Stimulated activated naive CD4-positive, alpha-beta T cell treated with Interleukin-2 at 50 U/mL for 16 hours (primary cell): ENCODE measurements around the gene RACGAP1.
"Not testable (repeated sequence)": the region's sequence is repeated elsewhere in the genome, so short reads cannot be mapped to it uniquely, and the experiment has no call there.

Experiments used
- DNase-seq: peaks from one replicate; lab custom pipeline; 2025; lab: John Stamatoyannopoulos, UW

Gene RACGAP1

DNA sequence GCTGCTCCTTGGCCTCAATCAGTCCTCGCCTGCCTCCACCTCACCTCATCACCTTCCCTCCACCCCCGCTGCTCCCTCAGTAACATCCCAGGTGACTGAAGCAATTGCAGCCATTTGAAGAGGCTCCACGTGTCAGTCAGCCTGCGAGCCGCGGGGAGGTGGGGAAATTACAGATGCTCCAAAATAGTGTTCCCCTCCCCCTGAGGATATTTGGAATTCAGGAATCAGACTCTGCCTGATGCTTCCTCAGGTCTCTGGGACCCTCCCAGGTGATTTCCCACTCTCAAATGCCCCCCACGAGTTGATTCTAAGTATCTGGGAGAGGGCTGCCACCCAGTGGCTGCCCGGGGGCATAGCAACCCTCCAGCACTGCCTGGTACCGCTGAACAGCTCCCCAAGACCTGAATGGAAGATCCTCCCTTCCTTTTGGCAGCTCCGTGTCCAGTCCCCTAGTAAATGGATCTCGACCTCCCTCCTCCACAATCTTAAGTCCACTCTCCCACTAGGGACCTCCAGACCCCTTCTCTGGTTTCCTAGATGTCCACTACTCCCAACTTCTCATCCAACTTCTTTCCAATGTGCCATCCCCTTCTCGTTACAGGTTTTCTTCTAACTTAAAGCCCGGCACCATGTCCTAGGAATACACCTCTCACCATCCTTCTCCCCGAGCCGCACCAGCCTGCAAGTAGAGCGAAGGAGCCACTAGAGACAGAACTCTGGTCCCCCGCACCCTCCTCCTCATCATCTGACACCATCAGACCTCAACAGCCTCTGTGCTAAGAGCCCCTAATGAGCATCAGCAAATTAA is 30.7 kb upstream of the RACGAP1 start:
- peak; percentile 47 for DNase-seq

DNA sequence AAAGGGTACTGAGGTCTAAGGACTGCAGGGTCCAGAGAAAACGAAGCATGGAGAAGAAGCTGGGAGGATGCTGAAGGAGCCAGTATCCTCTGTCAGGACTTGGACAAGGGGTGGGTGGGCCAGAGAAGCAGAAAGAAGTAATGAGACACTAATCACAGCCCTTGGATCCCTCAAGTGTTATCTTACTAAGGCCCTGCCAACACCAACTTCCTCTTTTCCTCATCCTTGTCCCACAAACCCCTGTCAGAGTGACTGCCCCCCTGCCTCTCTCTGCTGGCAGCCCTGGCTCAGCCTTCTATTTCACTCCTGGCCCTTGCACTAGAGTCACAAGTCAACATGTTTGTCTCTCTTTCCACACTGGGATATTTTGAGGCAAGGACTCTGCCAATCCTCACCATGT is 28.3 kb upstream of the RACGAP1 start:
- DNase-seq = no peak

DNA sequence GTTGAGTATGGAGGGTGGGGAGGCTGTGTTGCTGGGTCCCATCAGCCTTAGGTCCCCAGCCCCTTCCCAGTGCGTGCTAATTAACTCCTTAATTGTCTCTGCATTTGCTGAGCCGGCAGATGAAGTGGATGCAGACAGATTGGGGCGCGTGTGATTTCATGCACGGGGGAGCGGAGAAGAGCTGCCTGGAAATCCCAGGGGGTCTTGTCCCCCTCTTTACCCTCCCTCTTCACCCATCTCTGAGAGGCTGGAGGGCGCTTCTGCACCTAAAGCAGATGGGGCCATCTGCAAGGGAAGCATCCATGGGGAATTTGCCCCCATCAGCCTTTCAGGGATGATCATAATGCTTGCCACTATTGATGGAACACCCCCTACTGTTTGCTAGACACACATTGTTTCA is 27.7 kb upstream of the RACGAP1 start:
- no peak for DNase-seq

DNA sequence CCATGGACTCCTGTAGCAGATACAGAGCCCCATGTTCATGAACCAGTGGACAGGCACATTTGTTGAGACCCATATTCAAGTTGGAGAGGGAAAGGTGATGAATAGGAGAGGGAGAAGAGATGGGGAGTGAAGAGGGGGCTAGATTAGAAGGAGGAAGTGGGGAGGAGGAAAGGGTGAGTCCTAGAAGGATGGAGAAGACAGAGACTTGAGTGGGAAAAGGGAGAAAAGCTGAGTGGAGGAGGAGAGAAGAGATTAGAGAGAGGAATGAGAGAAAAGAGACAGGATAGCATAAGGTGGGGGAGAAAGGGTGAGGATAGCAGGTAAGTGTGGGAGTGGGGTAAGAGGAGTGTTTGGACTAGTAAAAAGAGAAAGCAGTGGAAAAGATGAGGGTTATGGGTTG is 27.2 kb upstream of the RACGAP1 start:
- no peak for DNase-seq

DNA sequence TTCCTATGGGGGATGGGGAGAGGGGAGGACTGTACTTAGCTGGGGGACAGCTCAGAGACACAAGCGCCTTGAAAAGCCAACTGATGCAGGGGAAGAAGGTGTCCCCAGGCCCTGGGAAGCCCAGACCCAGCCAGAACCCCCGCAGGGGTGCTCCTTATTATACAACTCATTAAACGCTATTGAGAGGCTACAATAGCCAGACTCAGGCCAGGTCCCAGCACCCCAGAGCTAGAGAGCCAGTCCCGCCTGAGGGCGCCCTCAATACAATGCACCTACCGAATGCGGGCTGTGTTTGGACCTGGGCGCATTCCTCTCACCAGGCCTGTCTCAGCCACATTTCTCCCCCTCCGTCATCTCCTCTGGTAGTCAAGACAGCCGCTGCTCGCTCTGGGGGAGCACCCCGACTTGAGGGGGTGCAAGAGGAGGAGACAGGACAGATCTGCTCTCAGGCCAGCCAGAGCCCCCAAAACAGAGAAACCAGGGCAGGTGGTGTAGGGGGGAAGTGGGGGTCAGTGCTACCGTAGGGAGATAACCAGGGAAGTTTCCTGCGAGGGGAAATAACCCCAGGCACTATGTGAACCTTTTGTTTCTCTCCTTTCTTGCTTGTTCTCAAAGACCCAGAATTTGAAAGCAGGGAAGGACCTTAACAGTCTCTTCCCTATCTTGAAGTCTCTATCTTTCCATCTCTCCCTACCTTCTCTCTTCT is 26.0 kb upstream of the RACGAP1 start:
- DNase-seq = no peak

DNA sequence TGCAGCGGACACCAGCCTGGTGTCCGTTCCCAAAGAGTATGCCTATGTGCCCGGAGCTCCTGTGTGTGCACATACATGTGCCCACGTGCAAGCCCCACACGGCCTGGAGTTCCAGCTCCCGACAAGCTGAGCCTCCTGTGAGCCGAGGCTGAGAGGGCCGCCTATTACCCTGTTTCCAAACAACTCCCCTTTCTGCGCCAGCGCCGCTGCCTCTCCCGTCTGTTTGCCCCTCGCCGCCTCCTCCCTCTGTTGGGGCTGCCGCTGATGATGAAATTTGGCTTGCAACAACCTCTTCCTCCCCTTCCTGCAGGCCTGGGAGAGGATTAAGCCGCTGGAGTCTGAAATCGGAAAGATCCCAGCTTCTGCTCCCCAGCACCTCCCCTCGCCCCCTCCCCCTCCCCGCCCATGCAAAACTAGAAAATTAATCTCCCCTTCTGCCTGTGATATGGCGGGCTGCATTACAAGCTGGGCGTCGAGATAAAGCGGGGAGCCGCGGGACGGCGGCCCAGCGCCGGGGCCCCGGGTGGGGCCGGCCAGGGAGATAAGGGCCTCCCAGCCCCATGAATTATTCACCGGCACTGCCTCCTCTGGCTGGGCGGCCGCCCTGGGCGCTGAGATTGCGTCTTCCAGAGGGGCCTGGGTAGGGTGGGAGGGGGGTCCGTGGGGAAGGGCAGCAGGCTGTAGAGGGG is 25.3 kb upstream of the RACGAP1 start:
- no peak for DNase-seq

DNA sequence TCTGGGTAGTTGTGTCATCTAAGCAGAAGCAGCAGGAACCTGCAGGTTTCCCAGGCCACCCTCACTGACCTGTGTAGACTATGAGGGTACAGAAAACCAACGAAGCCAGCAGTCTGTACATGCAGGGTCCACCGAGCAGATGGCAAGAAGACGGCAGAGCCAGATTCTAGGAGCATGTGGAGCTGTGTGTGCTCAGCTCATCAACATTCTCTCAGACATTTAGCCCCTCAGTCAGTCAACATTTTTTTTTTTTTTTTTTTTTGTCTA is 24.8 kb upstream of the RACGAP1 start:
- no peak for DNase-seq

DNA sequence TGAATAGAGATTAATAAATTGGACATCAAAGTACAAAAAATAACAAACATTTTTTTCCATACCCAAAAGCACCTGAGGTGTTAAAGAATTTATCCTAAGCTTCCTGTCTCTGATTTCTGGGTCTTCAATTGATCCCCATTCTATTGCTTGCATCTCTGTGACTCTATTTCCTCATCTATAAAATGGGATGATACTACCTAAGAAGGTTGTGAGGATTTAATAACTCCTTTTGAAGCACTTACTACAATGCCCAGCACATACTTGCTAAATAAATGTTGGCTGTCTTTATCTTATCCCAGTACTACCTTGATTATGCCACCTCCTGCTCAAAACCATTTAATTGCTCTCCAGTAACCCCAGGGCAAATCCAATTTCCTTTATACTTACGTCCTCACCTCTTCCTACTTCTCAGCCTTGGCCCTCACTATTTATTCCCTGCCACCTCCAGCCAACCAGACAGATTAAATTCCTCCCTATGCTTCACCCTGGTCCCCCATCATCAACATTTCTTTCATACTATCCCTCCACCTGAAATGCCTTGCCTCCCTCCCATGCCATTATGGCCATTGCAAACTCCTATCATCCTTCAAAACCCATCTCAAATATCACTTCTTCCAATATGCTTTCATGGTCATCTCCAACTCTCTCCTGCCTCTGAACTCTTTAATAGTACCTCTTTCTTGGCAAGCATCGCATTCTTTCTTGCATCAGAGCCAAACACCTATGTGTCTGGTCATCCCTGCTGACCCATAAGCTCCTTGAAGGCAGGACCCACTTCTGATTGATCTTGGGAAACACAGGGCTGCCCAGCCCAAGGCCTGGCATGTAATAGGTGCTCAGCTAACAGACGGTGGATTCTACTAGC is 24.2 kb upstream of the RACGAP1 start:
- no peak for DNase-seq

DNA sequence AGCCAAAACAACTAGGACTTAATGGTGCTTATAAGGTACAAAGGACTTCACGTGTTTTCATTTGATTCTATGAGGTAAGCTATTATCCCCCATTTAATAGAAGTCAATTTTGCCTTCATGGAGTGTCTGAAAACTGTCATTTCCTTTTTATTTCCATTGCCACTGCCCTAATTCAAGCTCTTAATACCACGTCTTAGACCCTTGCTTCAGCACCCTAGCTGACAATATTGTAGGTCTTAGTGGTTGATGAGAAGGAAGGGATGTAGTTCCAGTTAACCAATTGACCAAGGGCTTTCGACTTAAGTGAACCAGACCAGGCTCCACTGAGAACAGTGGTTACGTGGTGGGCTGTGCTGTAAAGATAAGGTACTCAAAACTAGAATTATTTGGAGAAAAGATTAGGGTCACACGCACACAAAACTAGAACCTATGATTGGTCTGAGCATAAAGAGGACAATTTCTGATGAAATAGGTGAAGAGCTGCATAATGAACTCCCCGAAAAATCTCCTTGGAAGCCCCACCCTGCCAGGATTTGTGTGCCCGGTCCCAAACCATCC is 22.5 kb upstream of the RACGAP1 start:
- no peak for DNase-seq

DNA sequence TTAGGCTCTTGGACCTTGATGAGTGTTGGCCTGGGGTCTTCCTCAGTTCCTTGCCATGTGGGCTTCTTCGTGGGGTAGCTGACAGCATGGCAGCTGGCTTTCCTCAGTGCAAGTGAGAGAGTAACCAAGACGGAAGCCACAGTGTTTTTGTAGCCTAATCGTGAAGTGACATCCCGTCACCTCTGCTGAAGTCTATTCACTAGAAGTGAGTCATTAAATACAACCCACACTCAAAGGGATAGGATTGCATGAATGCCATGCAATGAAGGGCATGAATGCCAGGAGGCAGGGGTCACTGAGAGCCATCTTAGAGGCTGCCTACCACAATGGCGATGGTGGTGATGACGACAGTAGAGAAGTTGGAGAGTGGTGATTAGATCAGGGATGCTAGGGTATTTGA is 18.6 kb upstream of the RACGAP1 start:
- no peak for DNase-seq

DNA sequence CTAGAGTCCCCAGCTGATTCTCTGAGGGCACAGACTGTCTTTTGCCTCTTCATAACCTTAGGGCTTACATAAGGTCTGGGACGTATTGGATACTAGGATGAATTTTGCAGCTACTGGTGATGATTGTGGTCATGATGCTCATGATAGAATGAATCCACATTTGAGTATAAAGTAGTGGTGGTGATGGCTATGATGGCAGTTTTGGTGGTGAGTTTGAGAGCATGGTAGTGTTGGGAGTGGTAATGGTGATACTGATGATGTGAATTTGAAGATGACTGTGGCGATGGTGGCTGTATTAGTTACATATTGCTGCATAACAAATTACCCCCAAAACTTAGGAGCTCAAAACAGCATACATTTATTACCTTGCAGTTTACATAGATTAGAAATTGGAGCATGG is 18.0 kb upstream of the RACGAP1 start:
- DNase-seq = no peak

DNA sequence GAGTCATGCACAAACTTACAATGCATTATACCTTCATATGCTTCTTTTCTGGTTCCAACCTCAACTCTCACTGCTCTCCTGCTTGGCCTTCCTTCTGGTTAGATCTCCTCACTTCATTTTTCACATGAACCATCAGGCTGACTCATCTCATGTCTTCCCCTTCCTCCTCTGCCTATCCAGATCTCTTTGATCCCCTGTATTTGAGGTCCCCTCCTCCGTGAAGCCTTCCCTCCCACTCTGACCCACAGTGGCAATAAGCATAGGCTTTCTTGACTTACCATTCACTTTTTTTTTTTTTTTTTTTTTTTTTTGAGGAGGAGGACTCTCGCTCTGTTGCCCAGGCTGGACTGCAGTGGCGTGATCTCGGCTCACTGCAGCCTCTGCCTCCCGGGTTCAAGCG is 17.4 kb upstream of the RACGAP1 start:
- no peak for DNase-seq

DNA sequence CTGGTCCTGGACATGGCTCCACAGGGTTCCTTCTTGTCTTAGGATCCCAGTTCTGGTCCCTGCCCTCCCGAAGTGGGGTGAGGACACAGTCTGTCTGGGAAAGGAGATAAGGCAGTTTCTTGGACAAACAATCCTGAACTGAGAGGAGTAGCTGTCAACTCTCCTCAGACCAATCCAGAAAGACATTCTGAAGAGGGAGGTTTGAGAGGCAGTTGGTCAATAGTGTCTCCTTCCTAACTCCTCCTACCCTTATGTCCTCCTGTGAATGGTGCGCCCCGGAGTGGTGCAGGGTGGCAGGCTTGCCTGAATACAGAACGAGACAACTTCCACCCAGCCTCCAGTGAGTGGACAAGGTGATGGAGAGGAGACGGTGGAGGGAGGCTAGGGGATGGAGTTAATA is 16.7 kb upstream of the RACGAP1 start:
- DNase-seq = no peak

DNA sequence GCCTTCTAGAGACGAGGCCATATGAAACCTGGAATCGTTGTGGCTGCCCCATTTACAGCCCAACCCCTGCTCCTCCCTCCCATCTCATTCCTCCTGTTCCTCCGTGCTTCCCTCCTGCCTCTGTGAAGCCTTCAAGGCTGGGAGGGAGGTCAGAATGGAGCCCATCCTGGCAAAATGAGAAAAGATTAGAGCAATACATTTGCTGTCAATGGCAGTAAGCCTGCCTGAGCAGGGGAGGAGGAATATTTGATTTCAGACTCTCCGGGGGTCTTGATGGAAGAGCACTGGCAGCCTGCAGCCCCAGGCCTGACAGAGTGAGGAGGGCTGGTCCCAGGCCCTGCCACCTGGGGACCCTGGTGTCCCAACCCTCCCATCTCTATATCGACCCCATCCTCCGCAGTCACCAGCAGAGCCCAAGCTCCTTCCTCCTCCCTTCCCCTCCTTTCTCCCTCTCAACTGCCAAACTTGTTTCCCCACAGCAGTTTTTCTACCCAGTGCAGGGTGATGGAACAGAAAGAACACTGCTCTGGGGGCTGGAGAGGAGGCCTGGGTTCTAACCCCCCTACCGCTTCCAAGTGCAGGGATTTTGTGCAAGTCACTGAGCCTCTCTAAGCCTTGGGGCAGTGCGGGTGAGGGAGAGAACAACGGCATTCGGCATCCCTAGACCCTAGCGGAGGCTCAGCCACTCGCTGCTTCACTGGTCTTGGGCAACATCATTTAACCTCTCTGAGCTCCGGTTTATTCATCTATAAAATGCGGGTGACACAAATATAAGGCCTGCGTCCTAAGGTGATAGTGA is 16.0 kb upstream of the RACGAP1 start:
- no peak for DNase-seq

DNA sequence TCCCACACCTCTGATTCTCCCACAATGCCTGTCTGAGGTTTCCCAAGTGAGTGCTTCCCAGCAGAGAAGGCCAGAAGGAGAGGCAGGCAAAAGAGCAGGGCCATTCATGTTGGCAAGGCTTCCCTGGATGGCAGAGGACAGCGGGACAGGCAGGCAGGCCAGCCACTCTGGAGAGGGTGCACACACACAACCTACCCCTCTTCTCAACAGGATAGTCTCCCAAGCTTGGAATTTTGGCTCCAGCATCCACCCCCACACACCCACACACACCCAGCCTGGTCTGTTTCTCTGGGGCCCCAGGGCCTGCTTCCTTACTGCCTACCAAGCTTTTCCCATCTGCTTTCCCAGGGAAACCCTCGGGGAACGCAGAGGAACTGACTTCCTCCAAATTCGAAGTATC is 15.4 kb upstream of the RACGAP1 start:
- no peak for DNase-seq

DNA sequence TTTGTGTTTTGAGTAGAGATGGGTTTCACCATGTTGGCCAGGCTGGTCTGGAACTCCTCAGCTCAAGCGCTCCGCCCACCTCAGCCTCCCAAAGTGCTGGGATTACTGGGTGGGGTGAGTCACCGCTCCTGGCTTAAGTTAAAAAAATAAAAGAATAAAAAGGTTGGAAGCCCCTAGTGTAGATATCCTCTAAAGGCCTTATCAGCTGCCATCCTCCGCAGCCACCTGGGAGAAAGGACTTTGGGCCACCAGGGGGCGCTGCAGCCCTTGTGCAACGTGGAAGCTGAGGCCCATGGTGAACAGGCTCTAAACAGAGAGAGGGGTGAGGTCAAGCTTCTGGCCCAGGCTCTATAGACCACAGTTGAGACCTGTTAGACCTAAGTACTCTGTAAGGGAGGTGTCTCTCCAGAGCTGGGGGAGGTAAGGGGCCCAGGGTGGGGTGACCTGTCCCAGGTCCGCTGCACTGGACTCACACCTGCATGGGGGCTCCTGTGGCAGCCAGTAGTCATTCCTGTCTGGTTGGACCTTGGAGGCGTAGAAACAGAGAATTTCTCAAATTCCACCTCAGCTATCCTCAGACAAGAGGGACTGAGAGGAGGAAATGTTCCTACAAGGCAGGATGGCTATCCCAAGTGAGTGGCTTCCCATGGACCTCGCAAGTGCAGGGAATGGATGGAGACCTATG is 14.0 kb upstream of the RACGAP1 start:
- DNase-seq = peak; percentile 78

DNA sequence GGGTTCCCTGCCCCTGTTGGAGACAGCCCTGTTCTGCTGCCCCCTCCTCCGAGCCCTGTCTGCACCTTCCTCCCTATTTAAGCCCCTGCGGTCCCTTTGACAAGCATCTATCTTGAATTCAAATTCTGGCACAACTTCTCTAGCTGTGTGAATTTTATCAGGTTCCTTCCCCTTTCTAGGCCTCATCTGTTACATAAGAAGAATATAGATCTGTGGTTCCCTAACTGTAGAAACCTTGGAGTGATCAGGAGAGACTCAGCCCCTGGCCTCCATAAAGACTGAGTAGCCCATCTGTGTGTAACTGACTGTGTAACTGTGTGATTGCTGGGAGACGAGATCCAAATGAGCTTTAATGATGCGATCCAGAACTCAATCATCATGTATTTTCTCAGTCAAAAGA is 13.0 kb upstream of the RACGAP1 start:
- no peak for DNase-seq

DNA sequence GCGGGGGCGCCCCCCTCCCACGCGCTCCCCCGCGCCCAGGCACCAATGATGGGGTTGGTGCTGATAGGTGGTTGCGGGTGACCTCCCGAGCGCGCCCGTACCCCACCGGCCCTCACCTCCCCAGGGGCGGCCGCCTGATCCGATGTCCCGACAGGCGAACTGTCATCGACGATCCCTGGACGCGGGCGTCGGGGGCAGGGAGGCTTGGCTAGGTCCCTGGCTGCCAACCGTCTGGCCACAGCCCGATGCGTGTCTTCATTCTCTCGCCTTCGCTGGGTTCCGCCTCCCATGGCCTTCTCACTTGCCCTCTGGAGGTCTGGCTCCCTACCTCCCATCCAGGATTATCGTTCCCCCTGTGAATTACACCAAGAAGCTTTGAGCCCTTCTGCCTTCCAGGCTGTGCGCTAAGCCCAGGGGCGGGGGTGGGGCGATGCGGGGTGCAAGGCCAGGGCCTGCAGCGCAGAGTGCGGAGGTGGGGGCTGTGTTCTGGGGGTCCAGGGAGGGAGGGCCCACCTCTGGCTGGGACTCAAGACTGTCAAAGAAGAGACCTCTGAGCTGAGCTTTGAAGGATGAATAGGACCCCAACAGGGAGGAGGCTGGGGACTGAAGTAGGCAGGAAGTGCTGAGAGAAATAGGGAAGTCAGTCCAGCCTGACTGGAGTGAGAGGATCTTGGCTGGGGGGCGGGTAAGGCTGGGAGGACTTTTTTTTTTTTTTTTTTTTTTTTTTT is 7.7 kb upstream of the RACGAP1 start:
- DNase-seq = no peak

DNA sequence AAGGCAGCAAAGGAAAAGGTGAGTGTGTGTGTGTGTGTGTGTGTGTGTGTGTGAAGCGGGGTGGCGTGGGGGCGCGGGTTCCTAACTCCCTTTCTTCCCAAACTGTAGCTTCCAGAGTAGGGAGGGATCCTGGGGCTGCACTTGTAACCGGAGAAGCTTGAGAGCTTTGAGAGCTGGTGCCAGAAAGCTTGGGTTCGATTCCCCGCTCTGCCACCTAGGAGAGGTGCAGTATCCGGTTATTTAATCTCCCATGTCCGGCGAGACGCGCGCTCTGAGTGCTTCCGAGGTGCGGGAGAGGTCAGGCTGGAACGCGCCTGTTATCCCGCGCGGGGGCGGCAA is 7.2 kb upstream of the RACGAP1 start:
- DNase-seq = no peak

DNA sequence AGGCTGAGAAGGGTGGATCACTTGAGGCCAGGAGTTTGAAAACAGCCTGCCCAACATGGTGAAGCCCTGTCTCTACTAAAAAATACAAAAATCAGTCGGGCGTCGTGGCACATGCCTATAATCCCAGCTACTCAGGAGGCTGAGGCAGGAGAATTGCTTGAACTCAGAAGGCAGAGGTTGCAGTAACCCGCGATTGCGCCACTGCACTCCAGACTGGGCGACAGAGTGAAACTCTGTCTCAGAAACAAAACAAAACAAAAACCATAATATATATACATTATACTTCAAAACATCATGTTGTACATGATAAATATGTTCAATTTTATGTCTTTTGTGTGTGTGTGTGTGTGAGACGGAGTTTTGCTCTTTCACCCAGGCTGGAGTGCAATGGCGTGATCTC is 5.2 kb upstream of the RACGAP1 start:
- DNase-seq = not testable (repeated sequence)
